EL (cell line): ENCODE data around the gene SURF1.

Experiments used
- DNase-seq: peaks from one replicate; pipeline ENCODE4 v3.0.0-alpha.2; 2016

Gene SURF1

DNA sequence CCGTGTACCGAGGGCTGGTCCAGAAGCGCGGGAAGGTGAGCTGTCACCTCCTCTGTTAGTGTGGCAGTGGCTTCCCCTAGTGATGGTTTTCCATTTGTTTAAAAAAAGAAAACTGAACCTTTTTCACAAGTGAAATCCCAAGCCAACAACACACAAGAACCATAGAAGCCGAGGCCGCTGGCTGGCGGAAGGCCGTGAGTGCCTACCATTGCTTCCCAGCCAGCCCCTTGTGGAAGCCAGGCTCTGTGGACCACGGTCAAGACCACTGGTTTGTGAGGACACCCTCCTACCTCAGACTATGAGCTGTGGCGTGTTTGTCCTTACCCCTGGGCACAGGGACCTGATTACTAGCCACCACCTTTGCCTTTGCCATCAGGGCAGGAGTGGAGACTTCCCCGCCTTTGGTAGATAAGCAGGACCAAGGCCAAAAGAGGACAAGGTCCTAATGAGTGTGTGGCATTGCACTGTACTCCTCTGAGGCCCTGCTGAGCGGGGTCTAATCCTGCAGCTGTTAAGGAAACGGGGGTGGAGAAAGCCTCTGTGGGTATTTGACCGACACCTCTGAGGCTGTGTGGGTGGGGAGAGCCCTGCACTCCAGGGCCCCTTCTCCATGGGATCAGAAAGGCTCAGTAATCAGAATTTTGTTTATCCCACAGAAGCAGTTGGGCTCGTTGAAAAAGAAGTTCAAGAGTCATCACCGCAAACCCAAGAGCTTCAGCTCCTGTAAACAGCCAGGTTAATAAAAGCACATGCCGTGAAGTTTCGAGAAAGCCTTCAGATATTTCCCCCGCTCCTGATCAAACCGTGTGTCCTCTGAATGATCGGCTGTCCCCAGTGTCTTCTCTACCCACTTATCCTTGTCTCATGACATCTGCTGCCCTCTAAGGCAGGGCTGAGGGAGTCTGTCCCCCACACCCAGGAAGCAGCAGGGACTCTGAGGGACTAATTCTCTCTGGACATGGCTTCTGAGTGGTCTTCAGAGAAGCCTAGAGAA lies 4.4 kb upstream of the SURF1 start:
- DNase-seq, result no peak

DNA sequence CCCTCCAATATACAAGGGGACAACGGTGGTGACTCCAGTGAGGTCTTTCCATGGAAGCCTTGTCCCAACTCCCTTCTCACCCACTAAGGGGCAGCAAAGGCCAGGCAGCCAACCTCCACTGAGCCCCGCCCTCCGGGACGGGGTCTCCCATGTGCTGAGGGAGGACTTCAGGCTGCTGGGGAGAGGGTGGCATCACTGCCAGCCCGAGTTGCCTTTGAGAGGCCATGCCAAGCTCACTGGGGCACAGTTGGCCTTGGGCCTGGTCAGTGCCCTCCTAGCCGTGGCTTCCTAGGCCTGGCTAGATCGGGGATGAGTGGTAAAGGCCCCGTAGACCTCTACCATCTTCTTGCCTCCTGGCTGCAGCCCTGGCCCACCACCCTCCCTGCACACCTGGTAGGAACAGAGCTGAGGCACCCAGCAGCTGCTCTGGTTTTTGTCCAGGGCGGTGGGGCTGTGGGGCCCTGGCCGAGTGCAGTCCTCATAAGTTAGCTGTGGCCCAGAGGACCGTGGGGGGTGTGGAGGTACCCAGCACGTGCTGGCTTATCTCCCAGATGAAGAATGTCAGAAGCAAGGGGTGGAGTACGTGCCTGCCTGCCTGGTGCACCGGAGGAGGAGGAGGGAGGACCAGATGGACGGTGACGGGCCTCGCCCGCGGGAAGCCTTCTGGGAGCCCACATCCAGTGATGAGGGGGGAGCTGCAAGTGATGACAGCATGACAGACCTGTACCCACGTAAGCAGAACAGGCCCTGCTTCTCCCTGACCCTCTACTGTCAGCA lies 3.3 kb upstream of the SURF1 start:
- no peak for DNase-seq

DNA sequence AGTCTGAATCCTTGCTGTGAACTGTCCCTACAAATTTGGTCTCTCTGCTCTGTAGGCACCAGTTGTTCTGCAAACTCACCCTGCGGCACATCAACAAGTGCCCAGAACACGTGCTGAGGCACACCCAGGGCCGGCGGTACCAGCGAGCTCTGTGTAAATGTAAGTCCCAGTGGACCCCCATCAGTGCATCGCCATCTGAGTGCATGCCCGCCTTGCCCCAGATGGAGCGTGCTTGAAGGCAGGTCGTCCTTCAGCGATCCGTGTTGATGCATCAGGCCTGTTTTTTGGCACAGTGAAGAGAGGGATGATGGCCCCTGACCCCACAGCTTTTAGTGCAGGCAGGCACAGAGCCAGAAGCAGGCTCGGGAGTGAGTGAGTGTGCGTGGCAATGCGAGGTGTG lies 1.4 kb upstream of the SURF1 start:
- no peak for DNase-seq

DNA sequence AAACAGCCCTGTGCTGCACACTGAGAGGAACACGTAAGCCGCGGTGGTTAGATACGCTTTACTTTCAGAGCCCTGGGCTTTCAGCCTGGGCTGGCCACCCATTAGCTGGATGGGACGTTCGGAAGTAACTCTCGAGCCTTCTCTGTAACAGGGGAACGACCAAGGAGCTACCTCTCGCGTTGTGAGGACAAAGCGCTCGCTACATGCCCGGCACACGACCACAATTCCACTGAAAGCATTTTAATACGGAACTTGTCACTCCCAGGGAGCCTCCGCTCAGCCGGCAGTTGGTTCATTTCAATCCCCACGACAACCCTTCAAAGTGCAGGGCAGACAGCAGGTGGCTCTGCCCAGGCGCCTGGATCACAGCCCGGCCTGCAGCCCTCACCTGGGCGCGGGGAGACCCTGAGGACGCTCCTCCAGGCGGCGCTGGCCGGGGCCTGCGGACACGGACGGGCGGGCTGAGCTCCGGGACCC lies 368 bp downstream of the SURF1 start:
- no peak for DNase-seq

DNA sequence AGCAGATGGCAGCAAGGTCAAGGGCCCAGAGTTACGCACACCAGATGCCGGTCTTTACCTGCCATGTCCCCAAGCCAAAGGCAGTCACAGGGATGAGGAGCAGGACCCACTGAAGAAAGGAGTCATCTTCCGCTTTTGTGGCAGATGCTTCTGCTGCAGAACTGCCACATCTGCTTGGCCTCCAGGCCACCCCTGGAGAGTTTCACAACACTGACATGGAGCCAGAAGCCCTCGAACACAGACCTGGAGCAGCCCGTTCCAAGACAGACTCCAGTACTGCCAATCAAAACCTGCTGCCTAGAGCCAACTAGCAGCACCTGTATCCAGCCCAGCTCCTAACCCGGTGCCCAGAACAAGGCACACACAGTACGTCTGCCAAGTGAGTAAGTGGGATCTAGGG lies 1.5 kb downstream of the SURF1 start:
- no peak for DNase-seq

DNA sequence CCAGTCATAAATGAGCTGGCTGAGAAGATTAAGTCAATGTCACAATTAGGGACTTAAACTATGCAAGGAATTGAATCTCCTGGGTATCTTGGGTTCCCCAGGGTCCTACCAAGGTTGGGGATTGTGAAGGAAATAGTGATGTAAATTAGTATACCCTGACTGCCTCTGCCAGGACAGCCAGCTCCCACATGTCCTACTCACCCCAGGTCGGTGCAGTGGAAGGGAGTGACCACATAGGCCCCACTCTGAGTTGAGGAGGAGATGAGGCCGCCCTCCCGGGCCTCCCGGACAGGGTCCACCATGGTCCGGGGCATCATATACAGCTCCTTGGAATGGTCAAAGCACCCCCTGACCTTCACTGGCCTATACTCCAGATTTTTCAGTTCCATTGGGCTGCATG lies 2.7 kb downstream of the SURF1 start:
- DNase-seq, result no peak

DNA sequence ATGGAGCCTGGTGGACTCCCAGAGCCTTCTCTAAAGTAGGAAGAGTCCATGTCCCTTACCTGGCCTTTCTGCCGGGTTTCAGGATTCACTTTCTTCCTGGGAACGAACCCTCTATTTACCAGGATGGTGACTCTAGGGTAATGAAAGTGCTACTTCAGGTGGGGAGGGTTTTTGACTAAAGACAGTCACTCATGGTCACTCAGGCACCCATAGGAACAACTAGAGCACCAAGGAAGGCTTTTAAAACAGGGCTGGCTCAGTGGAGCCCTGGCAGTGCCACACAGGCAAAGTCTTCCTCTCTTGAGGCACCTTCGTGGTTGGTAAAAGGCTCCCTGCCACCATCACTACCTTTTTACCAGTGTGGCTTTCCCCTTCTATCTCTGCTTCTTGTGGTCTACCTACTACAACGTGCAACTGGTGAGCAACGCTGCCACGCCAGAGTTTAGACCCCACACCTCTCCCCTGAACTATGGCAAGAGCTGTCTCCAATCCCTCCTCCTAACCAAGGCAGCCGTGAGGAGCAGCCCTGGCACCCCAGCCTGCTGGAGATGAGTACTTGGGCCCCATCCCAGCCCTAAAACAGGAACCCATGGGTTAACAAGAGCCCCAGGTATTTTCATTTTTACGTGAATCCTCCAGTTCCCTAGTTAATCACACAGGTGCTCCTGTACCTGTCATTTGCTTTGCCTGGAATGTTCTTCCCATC lies 3.5 kb downstream of the SURF1 start:
- no peak for DNase-seq

DNA sequence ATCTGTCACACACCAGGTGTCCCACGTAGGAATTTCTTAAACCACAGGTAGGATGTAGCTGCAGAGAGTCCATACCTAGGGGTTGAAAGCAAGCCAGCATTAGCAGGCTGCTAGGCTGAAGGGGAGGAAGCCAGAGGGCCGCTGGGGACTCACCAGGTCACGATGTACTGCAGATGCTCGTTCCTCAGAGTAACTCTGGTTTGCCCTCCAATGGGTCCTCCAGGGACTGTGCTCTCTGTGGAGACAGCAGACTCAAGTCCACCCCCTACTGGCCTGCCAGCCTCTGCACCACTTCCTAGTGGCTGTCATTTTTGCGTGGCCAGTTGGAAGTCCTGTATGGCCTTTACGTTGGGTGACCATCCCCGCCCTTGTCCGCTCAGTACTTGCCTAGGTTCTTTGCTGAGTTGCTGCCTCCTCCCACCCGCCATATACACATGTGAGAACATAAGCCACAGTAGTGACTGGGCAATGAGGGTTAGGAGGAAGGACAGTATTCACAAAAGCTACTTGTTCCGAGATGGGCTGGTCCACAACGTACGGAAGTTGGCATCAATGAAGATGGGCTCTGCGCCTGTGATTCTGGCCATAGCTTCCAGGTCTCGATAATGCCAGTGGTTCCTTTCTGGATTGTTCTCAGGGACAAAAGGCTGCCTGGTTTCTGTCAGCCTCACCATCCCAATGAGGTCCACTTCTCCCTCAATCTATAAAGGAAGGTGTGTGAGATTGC lies 4.2 kb downstream of the SURF1 start:
- DNase-seq, result peak; percentile 73

DNA sequence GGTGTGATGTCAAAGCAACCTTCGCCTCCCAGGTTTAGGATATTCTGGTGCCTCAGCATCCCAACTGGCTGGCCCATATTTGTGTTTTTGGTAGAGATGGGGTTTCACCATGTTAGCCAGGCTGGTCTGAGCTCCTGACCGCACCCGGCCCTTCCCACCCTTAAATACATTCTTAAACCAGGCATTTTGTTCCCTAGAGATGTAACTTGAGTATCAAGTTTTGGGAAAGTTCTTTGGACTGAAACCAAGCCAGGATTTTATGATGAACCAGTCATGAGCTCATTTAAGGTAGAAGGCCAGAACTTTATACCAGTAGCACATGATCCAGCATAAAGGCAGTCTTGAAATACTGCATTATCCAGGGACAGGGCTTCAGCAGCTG lies 4.8 kb downstream of the SURF1 start:
- DNase-seq, result no peak

DNA sequence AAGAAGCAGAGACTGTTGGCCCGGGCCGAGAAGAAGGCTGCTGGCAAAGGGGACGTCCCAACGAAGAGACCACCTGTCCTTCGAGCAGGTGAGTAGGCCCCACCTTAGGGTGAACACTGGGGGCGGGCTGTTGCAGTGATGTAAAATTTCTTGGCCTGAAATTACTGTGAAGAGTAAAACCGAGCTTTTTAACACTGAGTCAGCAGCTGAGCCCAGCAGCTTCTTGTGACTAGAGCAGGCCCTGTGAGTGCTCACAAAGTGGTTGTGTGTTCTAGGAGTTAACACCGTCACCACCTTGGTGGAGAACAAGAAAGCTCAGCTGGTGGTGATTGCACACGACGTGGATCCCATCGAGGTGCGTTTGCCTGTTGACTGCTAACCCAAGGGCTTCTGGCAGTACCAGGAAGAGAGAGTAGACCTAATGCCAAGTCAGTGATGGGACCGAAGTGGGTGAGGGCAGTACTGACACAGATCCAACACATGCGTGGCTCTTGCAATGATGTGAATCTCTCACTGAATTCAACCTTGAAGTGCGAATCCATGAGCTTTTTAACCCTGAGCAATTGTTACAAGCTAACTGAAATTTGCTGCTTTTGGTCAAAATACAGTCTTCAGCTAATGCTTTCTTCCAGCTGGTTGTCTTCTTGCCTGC lies 6.2 kb downstream of the SURF1 start:
- DNase-seq, result no peak

DNA sequence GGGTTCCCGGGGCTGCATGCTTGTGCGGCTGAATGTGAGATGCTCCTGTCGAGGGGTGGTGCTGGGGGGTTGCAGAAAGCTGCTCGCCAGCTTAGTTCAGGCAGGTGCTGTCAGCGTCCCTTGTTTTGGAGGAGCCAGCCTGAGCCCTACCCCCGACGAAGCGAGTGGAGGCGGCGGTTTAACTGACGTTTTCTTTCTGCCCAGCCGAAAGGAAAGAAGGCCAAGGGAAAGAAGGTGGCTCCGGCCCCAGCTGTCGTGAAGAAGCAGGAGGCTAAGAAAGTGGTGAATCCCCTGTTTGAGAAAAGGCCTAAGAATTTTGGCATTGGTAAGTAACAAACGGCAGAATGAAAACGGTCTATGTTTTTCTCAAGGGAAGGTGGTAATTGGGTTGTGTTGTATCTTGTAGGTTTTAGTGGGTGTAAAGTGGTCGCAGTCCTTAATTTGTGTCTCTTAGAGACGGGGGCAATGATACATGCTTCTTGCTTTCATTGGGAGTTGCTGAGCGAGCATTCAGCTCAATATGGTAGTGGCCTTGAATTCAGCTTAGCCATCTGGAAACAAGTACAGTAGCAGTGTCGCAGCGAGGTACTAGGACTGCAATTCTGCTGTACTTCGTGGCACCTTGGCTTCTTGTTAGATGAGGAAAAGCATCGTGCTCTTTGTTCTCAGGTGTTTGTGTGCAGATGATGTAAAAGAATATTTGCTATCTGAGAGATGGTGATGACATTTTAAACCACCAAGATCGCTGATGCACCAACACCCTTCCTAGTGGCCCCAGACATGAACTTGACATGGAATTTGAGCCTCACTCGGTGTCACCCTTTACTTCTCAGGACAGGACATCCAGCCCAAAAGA lies 7.3 kb downstream of the SURF1 start:
- no peak for DNase-seq

DNA sequence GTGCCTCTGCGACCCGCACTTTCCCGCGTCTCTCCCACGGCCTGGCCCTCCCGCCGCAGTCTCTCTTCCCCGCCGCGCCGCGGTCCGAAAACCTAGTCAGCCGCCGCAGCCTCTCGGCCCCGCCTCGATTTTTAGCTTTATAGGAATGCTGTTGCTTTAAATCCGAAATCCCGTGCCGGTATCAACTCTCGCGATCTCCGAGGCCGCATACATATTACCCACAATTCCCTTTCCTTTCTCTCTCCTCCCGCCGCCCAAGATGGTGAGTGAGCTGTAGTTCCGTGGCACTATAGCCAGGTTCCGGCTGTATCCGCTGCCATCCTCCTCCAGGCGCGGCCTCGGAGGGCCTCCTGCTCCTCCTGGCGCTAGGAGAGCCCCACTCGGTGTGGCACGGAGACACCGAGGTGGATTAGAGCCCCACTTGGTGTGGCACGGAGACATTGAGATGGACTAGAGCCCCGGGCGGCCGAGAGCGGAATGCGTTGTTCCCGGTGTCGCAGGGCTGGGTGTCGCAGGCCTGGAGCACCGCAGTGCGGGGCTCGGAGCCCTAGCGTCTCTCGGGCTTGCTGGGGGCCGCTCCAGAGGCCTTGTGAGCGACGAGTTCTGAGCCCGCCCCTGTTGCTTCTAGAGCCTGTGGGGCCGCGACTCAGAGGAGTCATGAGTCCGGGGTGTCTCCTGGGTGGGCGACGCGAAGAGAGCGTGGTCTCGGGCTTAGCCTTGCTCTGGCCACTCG lies 8.1 kb downstream of the SURF1 start, which contains the start of the genes MED22 and RPL7A:
MED22 (minus strand) TSS at position 147 of the 733 bp plus-strand sequence. CDS start 1,469 bp downstream, outside the sequence.
RPL7A (plus strand) TSS at position 234 of the 733 bp plus-strand sequence; CDS start at position 260, 26 bp downstream.
- DNase-seq, result peak; percentile 97

DNA sequence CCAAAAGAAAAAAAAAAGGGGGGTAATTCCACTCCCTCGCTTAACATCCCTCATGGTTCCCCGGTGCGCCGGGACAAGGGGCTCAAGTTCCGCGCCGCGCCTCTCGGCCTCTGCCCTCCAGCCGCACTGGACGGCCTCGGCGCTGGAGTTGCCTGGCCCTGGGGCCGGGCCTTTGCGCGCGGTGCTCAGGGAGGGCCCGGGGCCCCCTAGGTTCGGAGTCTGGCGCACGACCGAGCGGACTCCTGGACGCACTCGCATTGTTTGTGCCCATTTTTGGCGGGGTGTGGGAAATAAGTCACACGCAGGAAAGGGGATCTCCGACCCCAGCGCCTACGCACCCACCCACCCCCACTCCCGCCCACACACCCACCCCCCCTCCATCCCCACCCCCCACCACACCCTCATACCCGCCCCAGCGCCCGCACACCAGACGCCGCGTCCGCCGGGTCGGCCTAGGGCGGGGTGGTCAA lies 8.7 kb downstream of the SURF1 start:
- no peak for DNase-seq

DNA sequence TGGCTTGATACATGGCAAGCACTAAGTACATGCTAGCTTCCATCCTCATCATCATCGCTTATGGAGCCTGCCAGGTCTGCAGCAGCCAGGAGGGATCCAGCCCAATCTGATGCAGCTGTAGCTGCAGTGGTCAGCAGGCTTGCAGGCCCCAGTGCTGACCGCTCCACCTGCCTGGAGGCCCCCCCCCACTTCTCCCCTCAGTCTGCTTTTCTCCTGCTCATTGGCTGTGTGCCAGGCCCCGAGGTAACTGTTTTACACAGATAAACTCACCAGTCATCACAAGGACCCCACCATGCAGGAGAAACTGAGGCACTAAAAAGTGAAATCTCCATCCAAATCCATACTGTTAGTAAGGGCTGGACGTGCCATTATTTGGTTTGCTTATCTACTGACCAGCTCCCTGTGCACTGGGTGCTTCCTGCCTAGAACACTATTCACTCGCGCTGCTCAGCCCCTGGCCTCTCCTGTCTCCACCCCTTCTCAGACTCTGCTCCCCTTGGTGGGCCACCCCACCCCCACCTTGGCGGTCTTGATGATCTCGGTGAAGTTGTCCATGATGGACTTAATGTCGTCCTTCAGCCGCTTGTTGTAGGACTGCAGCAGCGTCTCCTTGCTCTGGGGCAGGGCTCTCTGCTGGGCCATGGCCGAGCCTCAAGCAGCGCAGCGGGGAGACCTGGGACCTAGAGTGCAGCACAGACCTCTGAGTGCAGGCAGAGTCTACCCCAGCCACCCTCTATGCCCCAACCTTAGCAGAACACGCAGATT lies 10.1 kb downstream of the SURF1 start:
- DNase-seq, result no peak

DNA sequence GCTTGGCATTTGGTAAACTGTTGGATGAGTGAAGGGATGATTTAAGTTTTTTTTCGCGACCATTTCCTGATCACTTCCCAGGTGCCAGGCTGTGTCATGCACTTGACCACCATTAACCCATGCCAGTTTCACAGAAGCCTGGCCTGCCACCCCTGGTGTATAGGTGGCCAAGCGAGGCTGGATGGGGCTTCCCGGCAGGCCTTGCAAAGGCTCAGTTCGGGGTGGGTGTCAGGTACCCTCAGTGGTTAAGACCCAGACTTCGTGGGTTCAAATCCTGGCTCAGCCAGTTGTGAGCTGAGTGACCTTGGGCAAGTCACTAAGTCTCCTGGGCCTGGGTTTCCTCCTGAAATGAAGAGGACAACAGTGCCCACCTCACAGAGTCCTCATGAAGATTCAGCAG lies 10.7 kb downstream of the SURF1 start:
- DNase-seq, result no peak

DNA sequence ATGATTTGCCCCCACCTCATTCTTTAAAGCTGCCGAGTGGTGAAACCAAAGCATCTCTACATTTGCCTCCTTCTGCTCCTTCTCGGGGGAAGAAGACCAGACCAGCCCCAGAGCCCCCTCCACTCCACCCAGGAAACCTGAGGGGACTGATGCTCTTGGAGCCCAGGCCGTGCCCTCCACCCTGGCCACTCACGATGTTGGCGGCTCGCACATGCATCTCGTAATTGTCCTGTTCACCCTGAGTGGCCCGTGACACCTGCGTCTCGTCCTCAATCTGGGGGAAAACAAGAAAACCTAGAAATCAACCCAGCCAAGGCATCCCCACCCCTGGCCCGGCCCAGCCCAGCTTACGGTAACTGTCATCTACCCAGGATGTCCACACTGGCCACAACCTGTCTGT lies 11.3 kb downstream of the SURF1 start:
- DNase-seq, result no peak

DNA sequence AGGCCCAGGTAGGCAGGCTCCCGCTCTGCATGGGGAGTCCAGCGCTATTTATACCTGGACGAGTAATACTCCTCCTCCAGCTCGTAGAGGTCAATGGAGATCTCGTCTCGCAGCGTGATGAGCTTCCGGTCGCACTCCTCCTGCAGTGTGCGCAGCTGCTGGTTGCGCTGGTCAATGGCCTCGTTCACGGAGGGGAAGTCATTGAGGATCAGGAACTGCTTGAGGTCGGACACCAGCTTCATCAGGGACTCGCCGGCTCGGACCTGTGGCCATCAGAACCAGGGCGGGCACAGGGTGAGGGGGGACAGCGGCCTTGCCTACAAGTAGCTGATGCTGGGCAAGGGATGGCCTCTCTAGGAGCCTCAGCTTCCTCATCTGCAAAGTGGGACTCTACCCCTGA lies 12.2 kb downstream of the SURF1 start:
- DNase-seq, result no peak

DNA sequence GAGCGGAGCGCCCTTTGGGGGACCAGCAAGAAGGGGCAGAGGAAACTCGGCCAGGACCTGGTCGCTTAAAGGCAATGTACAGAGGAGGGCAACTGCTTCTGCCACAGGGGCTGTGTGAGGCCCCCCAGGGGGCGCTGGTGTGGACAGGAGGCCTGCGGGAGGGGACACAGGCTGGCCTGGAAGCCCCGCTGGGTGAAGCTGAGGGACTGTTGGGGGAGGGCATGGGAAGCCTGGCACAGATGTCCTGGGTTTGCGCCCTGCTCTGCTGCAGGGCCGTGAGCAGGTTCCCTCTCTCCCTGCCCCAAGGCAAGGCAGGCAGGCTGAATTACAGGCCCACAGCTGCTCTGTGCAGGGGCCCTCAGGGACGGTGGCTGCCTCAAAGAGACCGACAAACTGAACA lies 13.7 kb downstream of the SURF1 start:
- no peak for DNase-seq

DNA sequence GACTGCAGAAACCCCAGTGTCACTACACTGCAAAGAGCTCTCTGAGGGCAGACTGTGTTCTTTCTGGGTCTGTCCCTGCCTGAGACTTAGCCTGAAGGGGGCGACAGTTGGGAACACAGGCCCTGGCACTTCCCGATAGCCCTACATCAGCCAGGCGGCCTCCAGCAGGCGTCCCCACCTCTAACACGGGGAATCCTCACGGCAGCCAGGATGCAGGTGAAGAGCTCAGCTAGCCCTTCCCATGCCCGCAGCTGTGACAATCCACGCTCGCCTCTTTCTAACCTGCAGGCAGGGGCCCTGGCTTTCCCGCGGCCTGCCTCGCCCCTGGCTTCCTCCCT lies 14.2 kb downstream of the SURF1 start:
- no peak for DNase-seq
